22Rv1 (cell line): ENCODE data around the gene ALOX5.
"Not testable (repeated sequence)": the region's sequence is repeated elsewhere in the genome, so short reads cannot be mapped to it uniquely, and the experiment has no call there.

Experiments used
- H3K27ac ChIP-seq: fragments of 450-650 bp; 2 replicates; pipeline ENCODE4 v1.5.1; 2017
- ZFX ChIP-seq: fragments of 450-650 bp; IDR thresholded peaks from 2 replicates; pipeline ENCODE4 v1.6.1; 2017; ENCODE audit warnings: antibody characterized with exemption, borderline replicate concordance
- TF ChIP-seq, protein P1 (sequence below): fragments of 450-650 bp; IDR thresholded peaks from 2 replicates; pipeline ENCODE4 v1.5.1; 2017; ENCODE audit warnings: mild to moderate bottlenecking

ALOX5 gene

DNA sequence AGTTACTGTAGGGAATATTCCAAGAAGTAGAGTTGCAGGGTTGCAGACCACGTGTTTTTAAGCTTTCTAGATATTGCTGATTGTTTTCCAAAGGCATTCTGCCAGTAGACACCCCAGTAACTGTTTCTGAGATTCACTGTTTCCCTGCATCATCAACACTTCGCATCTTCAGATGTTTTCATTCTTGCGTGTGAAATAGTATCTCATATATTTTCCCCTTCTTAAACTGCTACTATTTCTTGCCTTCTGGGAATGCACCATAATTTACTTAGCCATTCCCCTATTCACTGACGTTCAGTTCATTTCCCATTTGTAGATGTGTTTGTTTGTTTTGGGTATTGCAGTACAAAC, 30.7 kb downstream of the ALOX5 start:
- TF ChIP-seq, protein P1, sequence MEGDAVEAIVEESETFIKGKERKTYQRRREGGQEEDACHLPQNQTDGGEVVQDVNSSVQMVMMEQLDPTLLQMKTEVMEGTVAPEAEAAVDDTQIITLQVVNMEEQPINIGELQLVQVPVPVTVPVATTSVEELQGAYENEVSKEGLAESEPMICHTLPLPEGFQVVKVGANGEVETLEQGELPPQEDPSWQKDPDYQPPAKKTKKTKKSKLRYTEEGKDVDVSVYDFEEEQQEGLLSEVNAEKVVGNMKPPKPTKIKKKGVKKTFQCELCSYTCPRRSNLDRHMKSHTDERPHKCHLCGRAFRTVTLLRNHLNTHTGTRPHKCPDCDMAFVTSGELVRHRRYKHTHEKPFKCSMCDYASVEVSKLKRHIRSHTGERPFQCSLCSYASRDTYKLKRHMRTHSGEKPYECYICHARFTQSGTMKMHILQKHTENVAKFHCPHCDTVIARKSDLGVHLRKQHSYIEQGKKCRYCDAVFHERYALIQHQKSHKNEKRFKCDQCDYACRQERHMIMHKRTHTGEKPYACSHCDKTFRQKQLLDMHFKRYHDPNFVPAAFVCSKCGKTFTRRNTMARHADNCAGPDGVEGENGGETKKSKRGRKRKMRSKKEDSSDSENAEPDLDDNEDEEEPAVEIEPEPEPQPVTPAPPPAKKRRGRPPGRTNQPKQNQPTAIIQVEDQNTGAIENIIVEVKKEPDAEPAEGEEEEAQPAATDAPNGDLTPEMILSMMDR: no peak
- TF ChIP-seq ZFX: no peak
- H3K27ac ChIP-seq: no peak overlapping the region

DNA sequence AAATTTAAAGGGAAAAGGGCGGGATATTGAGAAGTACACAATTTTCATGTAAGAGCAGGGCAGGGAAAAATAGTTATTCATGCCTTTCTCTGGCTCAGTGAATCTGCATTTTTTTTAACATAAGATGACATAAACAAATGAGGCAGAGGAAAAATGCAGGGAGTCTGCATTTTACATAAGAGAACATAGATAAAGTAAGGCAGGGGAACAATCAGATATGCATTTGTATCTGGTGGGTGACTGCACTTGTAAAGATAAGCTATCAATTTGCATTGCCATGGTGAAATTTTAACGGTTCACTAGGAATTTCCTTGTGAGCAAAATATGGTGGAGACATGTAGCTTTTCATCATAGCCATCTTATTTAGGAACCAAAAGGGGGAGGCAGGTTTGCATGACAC, 33.5 kb downstream of the ALOX5 start:
- TF ChIP-seq, protein P1: no peak
- H3K27ac ChIP-seq: no peak overlapping the region

DNA sequence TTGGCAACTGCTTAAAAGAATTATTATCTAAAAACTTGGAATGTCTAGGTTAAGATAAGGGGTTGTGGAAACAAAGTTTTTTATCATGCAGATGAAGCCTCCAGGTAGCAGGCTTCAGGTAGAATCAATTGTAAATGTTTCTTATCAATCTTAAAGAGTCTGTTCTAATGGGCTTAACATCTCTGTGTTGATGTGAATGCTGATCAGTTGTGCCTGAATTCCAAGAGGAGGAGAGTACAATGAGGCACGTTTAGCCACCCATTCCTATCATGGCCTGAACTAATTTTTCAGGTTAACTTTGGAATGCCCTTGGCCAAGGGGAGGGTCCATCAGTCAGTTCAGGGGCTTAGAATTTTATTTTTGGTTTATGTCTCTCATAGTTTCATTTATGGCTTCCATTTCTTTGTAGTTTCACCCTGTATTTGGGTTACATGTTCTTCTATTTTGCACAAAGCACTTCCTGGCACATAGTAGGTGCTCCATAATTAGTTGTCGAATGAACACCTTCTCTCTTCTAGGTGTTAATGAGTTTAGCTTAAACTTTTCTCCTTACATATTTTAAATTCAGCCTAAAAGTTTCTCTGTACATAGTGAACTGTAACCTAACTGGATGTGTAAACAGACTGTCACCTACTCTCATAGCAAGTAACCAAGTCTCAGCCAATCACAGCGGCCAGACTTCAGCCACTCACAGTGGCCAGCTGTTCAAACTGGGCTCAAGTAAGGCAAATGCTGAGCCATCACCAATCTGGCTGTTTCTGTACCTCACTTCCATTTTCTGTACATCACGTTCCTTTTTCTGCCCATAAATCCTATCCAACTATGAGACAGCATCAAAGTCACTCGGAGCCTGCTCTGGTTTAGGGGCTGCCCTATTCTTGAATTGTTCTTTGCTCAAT, 34.7 kb downstream of the ALOX5 start:
- no peak for TF ChIP-seq ZFX
- TF ChIP-seq, protein P1: no peak
- H3K27ac ChIP-seq: no peak overlapping the region

DNA sequence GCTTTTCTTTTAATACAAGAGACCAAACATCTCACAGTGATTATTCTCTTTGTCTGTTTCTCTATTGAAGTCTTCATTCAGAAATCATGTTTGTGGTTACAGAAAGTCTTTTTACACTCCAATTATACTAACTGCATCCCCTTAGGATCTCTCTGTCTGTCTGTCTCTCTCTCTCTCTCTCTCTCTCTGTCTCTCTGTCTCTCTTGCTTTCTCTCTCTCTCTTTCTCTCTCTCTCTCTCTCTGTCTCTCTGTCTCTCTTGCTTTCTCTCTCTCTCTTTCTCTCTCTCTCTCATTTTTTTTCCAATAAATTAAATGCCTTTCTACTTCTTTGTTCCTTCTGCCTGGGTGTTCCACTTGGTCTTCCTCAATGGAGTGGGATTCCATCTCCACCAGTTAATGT, 35.3 kb downstream of the ALOX5 start:
- H3K27ac ChIP-seq: not testable (repeated sequence)

DNA sequence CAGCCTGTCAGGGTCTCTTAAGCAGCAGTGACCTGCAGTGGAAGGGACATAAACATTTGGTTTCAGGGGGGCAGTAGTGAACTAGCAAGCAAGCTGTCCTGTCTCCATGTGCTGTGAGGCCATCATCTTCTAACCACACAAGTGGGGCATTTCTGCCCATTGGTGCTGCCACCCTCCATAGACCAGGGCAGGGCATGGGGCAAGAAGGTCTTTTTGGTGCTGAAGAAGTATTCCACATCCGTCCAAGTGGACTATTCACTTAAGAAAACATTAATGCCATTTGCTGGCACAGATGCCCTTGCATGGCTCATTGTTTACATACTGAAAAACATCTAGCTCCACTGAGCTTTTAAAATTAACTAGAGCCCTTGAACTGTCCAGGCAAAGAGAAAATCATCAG, 35.8 kb downstream of the ALOX5 start:
- TF ChIP-seq, protein P1: no peak
- no peak for TF ChIP-seq ZFX
- no peak overlapping the region for H3K27ac ChIP-seq

DNA sequence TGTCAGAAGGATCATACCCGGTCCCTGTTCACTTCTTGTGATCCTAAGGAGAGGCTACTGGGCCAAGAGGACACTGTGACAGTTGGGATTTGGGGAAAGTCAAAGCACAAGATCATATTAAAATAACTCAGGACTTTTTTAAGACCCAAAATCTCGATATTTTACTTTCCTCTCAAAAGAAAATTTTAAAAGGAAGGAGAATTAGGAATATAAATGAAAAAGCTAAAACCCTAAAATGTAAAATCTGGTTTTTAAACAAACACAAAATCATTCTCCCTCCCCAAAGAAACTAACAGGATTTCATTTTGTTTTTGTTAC, 36.4 kb downstream of the ALOX5 start:
- TF ChIP-seq, protein P1: no peak
- TF ChIP-seq ZFX: no peak
- H3K27ac ChIP-seq: no peak overlapping the region

DNA sequence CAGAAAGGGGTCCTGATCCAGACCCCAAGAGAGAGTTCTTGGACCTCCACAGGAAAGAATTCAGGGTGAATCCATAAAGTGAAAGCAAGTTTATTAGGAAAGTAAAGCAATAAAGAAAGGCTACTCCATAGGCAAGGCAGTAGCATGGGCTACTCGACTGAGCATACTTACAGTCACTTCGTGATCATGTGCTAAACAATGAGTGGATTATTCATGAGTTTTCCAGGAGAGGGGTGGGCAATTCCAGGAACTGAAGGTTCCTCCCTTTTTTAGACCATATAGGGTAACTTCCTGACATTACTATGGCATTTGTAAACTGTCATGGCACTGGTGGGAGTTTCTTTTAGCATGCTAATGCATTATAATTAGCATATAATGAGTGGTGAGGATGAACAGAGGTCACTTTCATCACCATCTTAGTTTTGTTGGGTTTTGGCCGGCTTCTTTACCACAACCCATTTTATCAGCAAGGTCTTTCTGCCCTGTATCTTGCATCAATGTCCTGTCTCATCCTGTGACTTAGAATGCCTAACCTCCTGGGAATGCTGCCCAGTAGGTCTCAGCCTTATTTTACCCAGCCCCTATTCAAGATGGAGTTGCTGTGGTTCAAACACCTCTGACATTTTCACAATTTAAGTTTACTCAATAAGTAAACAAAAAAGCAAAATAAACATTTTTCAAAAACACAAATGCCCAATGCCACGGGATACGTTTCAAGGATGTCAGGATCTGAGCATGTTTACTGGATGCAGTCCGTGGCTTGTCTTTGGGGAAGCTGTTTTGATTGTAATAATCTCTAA, 37.0 kb downstream of the ALOX5 start:
- no peak overlapping the region for H3K27ac ChIP-seq
- TF ChIP-seq, protein P1: no peak
- TF ChIP-seq ZFX: no peak
